Measurements from ENCODE around the gene KLHL25.

Gene KLHL25

DNA sequence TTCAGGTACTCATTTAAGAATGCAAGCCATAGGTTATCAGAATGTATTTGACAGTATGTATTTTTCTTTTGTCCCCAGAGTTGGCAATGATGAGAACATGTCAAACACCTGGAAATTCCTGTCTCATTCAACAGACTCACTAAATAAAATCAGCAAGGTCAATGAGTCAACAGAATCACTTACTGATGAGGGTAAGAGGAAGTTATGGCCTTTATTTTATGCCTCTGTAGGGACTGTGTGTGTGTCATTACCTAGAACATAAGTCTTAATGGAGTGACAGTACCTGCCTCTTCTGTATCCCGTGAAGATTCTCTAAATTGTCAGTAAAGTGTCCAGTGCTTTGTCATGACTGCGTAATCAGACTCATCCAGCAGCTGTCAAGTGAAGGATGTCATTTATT lies 77.5 kb downstream of the KLHL25 start:
- DNase-seq (ENCODE audit: low read depth in 2 of 2) = no peak

DNA sequence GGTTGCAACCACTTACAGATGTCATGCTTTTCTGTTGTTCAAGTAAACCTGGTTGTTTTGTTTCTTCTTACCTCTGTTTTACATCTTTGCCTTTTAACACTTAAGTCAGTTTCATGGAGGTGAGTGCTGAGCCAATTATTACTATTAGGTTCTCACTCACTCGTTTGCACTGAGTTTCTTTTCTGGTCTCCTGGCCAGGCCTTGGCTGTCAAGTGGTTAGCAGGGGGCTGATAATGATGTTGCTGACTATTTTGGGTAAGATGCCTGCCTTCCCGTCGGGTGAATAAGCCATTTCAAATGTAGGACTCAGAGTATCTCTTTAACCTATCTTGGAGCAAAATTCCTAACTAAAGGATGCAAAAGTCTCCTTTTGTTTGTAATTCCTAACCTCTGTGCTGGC lies 78.5 kb downstream of the KLHL25 start:
- DNase-seq (ENCODE audit: low read depth in 2 of 2) = no peak

DNA sequence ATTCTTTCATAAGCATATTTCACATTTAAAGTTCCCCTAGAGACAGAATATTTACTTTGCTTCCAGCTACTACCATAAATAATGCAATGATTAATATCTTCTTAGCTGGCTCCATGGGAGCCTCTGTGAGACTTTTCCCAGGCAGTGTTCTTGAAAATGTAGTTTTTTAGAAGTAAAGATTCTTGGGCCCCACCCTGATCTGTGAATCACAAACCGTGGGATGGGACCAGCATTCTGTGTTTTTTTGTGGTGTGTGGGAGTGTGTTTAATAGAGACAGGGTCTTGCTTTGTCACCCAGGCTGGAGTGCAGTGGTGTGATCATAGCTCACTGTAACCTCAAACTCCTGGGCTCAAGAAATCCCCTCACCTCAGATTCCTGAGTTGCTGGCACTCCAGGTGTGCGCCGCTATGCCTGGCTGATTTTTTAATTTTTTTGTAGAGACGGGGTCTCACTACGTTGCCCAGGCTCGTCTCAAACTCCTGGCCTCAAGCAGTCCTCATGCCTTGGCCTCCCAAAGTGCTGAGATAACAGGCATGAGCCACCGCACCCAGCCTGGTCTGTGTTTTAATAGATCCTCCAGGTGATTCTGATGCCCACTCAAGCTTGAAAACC lies 83.0 kb downstream of the KLHL25 start:
- DNase-seq (ENCODE audit: low read depth in 2 of 2) = no peak

- no peak for DNase-seq (ENCODE audit: low read depth in 2 of 2)
Measured at GRCh38 chr15:85710340-85710842, 84.3 kb downstream of the KLHL25 start.
